ENCODE results near the gene DNASE1L3. TPM values are rescaled to one million over a fixed set of nuclear protein-coding genes. Genes with fewer than 3 reads are reported as not detected.

DNASE1L3 gene
- total and polyA plus RNA-seq, 2 of the 13 experiments (the other 11 are each of a cell fraction or from before 2014, with no cell fraction given) = 0.86 to 1.7 TPM

DNA sequence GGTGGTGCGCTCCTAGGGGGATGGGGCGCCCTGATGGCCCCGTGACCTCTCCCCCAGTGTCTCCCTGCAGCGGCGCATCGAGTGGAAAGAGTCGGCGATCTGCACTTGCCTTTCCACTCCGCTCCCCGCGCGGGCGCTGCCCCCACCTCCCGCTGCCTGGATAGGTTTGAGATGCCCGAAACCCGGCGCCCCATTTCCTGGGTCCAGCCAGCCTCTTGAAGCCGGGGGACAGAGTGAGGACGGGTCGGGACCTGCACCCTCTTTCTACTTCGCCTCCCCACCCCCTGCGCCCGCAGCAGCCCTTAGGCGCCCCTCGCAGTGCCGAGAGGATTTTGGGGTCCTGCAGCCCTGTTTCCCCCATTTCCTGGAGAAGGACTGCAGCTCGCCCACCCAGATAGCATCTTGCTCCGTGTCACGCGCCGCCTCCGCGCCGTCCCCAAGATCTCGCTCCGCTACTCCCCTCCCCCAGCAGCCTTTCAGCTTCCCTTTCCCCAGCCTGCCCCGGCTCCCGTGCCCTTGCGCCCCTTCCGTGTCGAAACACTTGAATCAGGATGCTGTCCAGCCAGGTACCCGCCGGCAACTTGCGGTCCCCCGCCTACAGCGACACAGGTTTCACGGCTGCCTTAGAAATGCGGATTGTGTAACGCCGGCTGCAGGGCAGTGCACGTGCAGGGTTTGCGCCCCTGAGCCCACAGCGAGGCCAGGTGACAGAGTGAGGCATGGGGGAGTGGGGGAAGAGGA, 27.3 kb upstream of the DNASE1L3 start (continued):
- TF ChIP-seq TEAD3 (CRISPR knock-in tag; optimal IDR thresholded peaks at IDR 0.05; ENCODE audit: borderline replicate concordance) (peak; percentile 51), TAF1 (CRISPR knock-in tag; IDR thresholded peaks at IDR 0.05) (0 out of 2 replicates have a peak, but pooled peaks have one; percentile 8), TFAP4 (IDR thresholded peaks at IDR 0.05; ENCODE audit: borderline replicate concordance, low read depth) (peak; percentile 15; the same call in 1 of the 2 replicates), ZNF441 (CRISPR knock-in tag; IDR thresholded peaks at IDR 0.05; ENCODE audit: borderline replicate concordance) (peak; percentile 56), ZNF740 (CRISPR knock-in tag; IDR thresholded peaks at IDR 0.05) (peak; percentile 51; the same call in 1 of the 2 replicates), GABPB1 (CRISPR knock-in tag; IDR thresholded peaks at IDR 0.05) (0 out of 2 replicates have a peak, but pooled peaks have one; percentile 28), FOXC1 (CRISPR knock-in tag; IDR thresholded peaks at IDR 0.05; ENCODE audit: borderline replicate concordance) (peak; percentile 53; the same call in 1 of the 2 replicates), MED8 (CRISPR knock-in tag; IDR thresholded peaks at IDR 0.05; ENCODE audit: insufficient replicate concordance) (peak; percentile 18), ZNF782 (CRISPR knock-in tag; IDR thresholded peaks at IDR 0.05; ENCODE audit: borderline replicate concordance) (0 out of 2 replicates have a peak, but pooled peaks have one; percentile 14), MEIS2 (CRISPR knock-in tag; IDR thresholded peaks at IDR 0.05) (no peak), ZNF263 (CRISPR knock-in tag; IDR thresholded peaks at IDR 0.05) (0 out of 2 replicates have a peak, but pooled peaks have one; percentile 24), RXRA (CRISPR knock-in tag; IDR thresholded peaks at IDR 0.05) (no peak; the same call in 1 of the 2 replicates), SMAD1 (CRISPR knock-in tag; IDR thresholded peaks at IDR 0.05; ENCODE audit: borderline replicate concordance, low read depth) (peak; percentile 25; the same call in 1 of the 2 replicates), MZF1 (CRISPR knock-in tag; IDR thresholded peaks at IDR 0.05; ENCODE audit: borderline replicate concordance) (0 out of 2 replicates have a peak, but pooled peaks have one; percentile 39), ZNF512B (CRISPR knock-in tag; IDR thresholded peaks at IDR 0.05; ENCODE audit: borderline replicate concordance) (peak; percentile 79; the same call in 1 of the 2 replicates)
- TF ChIP-seq, protein P1, sequence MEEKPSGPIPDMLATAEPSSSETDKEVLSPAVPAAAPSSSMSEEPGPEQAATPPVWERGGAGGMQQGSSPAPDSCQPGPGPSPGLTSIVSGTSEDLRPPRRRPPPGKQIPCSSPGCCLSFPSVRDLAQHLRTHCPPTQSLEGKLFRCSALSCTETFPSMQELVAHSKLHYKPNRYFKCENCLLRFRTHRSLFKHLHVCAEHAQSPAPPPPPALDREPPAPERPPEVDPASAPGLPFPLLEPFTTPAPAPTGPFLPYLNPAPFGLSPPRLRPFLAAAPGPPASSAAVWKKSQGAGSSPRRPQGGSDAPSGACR (CRISPR knock-in tag; IDR thresholded peaks at IDR 0.05) = peak; percentile 40; the same call in 1 of the 2 replicates
- TF ChIP-seq, protein P2, sequence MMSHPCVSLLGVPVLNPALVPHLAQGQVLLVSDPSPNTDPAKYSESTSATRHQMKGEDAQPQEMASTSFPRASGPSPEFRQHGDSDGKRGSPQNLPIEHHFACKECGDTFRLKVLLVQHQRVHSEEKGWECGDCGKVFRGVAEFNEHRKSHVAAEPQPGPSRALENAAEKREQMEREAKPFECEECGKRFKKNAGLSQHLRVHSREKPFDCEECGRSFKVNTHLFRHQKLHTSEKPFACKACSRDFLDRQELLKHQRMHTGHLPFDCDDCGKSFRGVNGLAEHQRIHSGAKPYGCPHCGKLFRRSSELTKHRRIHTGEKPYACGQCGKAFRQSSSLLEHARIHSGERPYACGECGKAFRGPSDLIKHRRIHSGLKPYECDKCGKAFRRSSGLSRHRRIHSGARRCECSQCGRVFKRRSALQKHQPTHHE (CRISPR knock-in tag; IDR thresholded peaks at IDR 0.05; ENCODE audit: borderline replicate concordance) = 0 out of 2 replicates have a peak, but pooled peaks have one; percentile 29
- TF ChIP-seq, protein P3, sequence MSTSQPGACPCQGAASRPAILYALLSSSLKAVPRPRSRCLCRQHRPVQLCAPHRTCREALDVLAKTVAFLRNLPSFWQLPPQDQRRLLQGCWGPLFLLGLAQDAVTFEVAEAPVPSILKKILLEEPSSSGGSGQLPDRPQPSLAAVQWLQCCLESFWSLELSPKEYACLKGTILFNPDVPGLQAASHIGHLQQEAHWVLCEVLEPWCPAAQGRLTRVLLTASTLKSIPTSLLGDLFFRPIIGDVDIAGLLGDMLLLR (CRISPR knock-in tag; IDR thresholded peaks at IDR 0.05) = peak; percentile 79; the same call in 1 of the 2 replicates
- TF ChIP-seq, protein P4, sequence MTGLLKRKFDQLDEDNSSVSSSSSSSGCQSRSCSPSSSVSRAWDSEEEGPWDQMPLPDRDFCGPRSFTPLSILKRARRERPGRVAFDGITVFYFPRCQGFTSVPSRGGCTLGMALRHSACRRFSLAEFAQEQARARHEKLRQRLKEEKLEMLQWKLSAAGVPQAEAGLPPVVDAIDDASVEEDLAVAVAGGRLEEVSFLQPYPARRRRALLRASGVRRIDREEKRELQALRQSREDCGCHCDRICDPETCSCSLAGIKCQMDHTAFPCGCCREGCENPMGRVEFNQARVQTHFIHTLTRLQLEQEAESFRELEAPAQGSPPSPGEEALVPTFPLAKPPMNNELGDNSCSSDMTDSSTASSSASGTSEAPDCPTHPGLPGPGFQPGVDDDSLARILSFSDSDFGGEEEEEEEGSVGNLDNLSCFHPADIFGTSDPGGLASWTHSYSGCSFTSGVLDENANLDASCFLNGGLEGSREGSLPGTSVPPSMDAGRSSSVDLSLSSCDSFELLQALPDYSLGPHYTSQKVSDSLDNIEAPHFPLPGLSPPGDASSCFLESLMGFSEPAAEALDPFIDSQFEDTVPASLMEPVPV (CRISPR knock-in tag; IDR thresholded peaks at IDR 0.05) = peak; percentile 60; the same call in 1 of the 2 replicates
